H9 (cell line): ENCODE results near the gene AZGP1. TPM values are rescaled to one million over a fixed set of nuclear protein-coding genes. Genes with fewer than 3 reads are reported as not detected.

Experiments used
- DNase-seq: peaks from one replicate; pipeline ENCODE4 v3.0.0-alpha.2; 2017
- H2AFZ ChIP-seq: one replicate; pipeline ENCODE4 v1.6.1; 2013; ENCODE audit warnings: mild to moderate bottlenecking, low read length, control low read depth, moderate library complexity
- H2AK5ac ChIP-seq: 2 replicates; pipeline ENCODE4 v1.6.1; 2013; ENCODE audit warnings: low read length, control low read depth, mixed read lengths; ENCODE audit not compliant: insufficient read length
- H2BK120ac ChIP-seq: one replicate; pipeline ENCODE4 v1.6.1; 2013; ENCODE audit warnings: low read depth, mild to moderate bottlenecking, low read length, control low read depth, inconsistent platforms; ENCODE audit not compliant: poor library complexity, severe bottlenecking
- H2BK12ac ChIP-seq: 2 replicates; pipeline ENCODE4 v1.6.1; 2013; ENCODE audit warnings: low read length, control low read depth, mixed read lengths, low read depth; ENCODE audit not compliant: insufficient read length
- H2BK15ac ChIP-seq: 2 replicates; pipeline ENCODE4 v1.6.1; 2013; ENCODE audit warnings: low read depth, low read length, control low read depth
- H2BK20ac ChIP-seq: one replicate; pipeline ENCODE4 v1.6.1; 2013; ENCODE audit warnings: low read depth, mild to moderate bottlenecking, low read length, control low read depth, inconsistent platforms; ENCODE audit not compliant: poor library complexity, severe bottlenecking
- H2BK5ac ChIP-seq: 2 replicates; pipeline ENCODE4 v1.6.1; 2013; ENCODE audit warnings: low read length, control low read depth, mixed read lengths; ENCODE audit not compliant: insufficient read length
- H3K14ac ChIP-seq: 2 replicates; pipeline ENCODE4 v1.6.1; 2013; ENCODE audit warnings: low read length, control low read depth; ENCODE audit not compliant: insufficient read depth
- H3K18ac ChIP-seq: 2 replicates; pipeline ENCODE4 v1.6.1; 2013; ENCODE audit warnings: low read depth, mild to moderate bottlenecking, mixed read lengths, low read length, control low read depth; ENCODE audit not compliant: insufficient read length
- H3K23ac ChIP-seq: 2 replicates; pipeline ENCODE4 v1.6.1; 2013; ENCODE audit warnings: low read length, control low read depth, mixed read lengths, low read depth; ENCODE audit not compliant: insufficient read length
- H3K23me2 ChIP-seq: 2 replicates; pipeline ENCODE4 v1.6.1; 2013; ENCODE audit warnings: low read depth, mild to moderate bottlenecking, mixed read lengths, low read length, control low read depth; ENCODE audit not compliant: insufficient read length, poor library complexity, severe bottlenecking
- H3K27ac ChIP-seq: 2 replicates; pipeline ENCODE4 v1.5.1; 2013; ENCODE audit warnings: low read length, control low read depth, mixed read lengths, low read depth; ENCODE audit not compliant: insufficient read length
- H3K27me3 ChIP-seq: 2 replicates; pipeline ENCODE4 v1.6.1; 2013; ENCODE audit warnings: low read length, control low read depth, inconsistent platforms; ENCODE audit not compliant: insufficient read depth
- H3K4ac ChIP-seq: 2 replicates; pipeline ENCODE4 v1.6.1; 2013; ENCODE audit warnings: low read depth, mild to moderate bottlenecking, control low read depth, inconsistent platforms, low read length, moderate library complexity
- H3K4me1 ChIP-seq: 2 replicates; pipeline ENCODE4 v1.6.1; 2013; ENCODE audit warnings: low read length, control low read depth, inconsistent platforms; ENCODE audit not compliant: insufficient read depth
- H3K4me2 ChIP-seq: 2 replicates; pipeline ENCODE4 v1.6.1; 2013; ENCODE audit warnings: low read length, control low read depth, mixed read lengths; ENCODE audit not compliant: insufficient read length, insufficient read depth
- H3K56ac ChIP-seq: 2 replicates; pipeline ENCODE4 v1.6.1; 2013; ENCODE audit warnings: low read depth, mild to moderate bottlenecking, mixed read lengths, low read length, control low read depth; ENCODE audit not compliant: insufficient read length
- H3K79me1 ChIP-seq: 2 replicates; pipeline ENCODE4 v1.6.1; 2013; ENCODE audit warnings: low read depth, mild to moderate bottlenecking, moderate library complexity, low read length, control low read depth, inconsistent platforms; ENCODE audit not compliant: insufficient read depth, poor library complexity, severe bottlenecking
- H3K79me2 ChIP-seq: 2 replicates; pipeline ENCODE4 v1.6.1; 2013; ENCODE audit warnings: low read length, control low read depth, inconsistent platforms; ENCODE audit not compliant: insufficient read depth
- H3K9ac ChIP-seq: 2 replicates; pipeline ENCODE4 v1.6.1; 2013; ENCODE audit warnings: low read length, control low read depth, mixed read lengths; ENCODE audit not compliant: insufficient read length; ENCODE audit errors: extremely low read depth
- H3K9me3 ChIP-seq: one replicate; pipeline ENCODE4 v1.6.1; 2013; ENCODE audit warnings: low read depth, low read length, inconsistent platforms; ENCODE audit not compliant: control insufficient read depth
- H3T11ph ChIP-seq: one replicate; pipeline ENCODE4 v1.6.1; 2013; ENCODE audit warnings: mild to moderate bottlenecking, low read length, control low read depth, inconsistent platforms
- H4K20me1 ChIP-seq: one replicate; pipeline ENCODE4 v1.6.1; 2013; ENCODE audit not compliant: control insufficient read depth, insufficient read length, insufficient read depth
- H4K5ac ChIP-seq: 2 replicates; pipeline ENCODE4 v1.6.1; 2013; ENCODE audit warnings: low read depth, mild to moderate bottlenecking, mixed read lengths, low read length, control low read depth; ENCODE audit not compliant: insufficient read length
- H4K8ac ChIP-seq: replicated peaks from 2 replicates; pipeline ENCODE4 v1.6.1; 2013; ENCODE audit warnings: low read length, control low read depth, mixed read lengths, low read depth; ENCODE audit not compliant: insufficient read length
- H4K91ac ChIP-seq: 2 replicates; pipeline ENCODE4 v1.6.1; 2013; ENCODE audit warnings: low read depth, mild to moderate bottlenecking, moderate library complexity, mixed read lengths, low read length, control low read depth; ENCODE audit not compliant: insufficient read length
- H3K27ac Mint-ChIP-seq, 3 experiments: 2 replicates in 2 of 3; 3 replicates in 1 of 3; pipeline ENCODE4 v1.8.0; 2020 to 2021; ENCODE audit warnings: mixed read lengths in 3 of 3, mild to moderate bottlenecking in 1 of 3, moderate library complexity in 1 of 3
- H3K27me3 Mint-ChIP-seq: 2 replicates; pipeline ENCODE4 v1.8.0; 2021; ENCODE audit warnings: low read depth, mild to moderate bottlenecking, moderate library complexity, mixed read lengths
- H3K36me3 Mint-ChIP-seq, 3 experiments: 2 replicates in 2 of 3; 3 replicates in 1 of 3; pipeline ENCODE4 v1.8.0; 2020 to 2021; ENCODE audit warnings: low read depth in 3 of 3, mixed read lengths in 3 of 3; ENCODE audit not compliant: insufficient read depth in 1 of 3
- H3K4me1 Mint-ChIP-seq, 2 experiments: 2 replicates each; pipeline ENCODE4 v1.8.0; 2020; ENCODE audit warnings: mixed read lengths in 2 of 2
- H3K4me3 Mint-ChIP-seq, 2 experiments: 2 replicates in 1 of 2; 3 replicates in 1 of 2; pipeline ENCODE4 v1.8.0; 2020 to 2021; ENCODE audit warnings: mild to moderate bottlenecking in 2 of 2, mixed read lengths in 2 of 2, moderate library complexity in 1 of 2
- H3K9me3 Mint-ChIP-seq, 2 experiments: 2 replicates in 1 of 2; 3 replicates in 1 of 2; pipeline ENCODE4 v1.8.0; 2020; ENCODE audit warnings: mild to moderate bottlenecking in 2 of 2, mixed read lengths in 2 of 2, moderate library complexity in 1 of 2
- WGBS: extraction: QIAGEN DNeasy Blood & Tissue Kit; methylation state at CpG from one replicate; pipeline ENCODE4 v1.1.7; 2013; ENCODE audit warnings: missing lambda C conversion rate, low lambda C conversion rate, mixed read lengths; ENCODE audit not compliant: insufficient read length; ENCODE audit errors: extremely low coverage; 5-methylcytosine and 5-hydroxymethylcytosine counted together
- total RNA-seq: library from RNA; stranded (reverse); gene quantifications from 2 replicates; pipeline ENCODE4 v1.2.1, GENCODE V29; 2021
- TF ChIP-seq, protein P1 (sequence below): fragments of 200-600 bp; sonication (generic); conservative IDR thresholded peaks from 3 replicates; pipeline ENCODE4 v1.8.0; 2021; ENCODE audit warnings: antibody characterized with exemption, mild to moderate bottlenecking

The AZGP1 gene
- total RNA-seq, 1 experiment from 2014 or later = not detected

DNA sequence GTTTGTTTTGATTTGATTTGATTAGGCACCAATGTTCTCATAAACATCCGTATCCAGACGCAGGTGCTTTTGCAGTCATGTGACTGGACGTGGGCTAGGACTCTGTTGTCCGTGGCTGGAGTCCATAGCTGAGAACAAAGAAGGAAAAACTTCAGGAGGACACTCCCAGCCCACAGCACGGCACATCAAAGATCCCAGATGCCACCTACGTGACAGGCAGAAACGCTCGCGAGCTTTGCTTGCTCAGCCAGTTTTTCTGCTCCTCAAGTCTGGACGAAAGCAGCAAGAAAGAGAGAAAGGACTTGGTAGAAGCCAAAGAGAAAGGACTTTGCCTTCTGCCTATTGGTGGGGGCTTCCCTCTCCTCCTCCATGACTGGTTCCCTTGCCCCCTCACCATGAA lies 32.7 kb upstream of the AZGP1 start:
- no peak overlapping the region for H3T11ph ChIP-seq
- no peak overlapping the region for H4K5ac ChIP-seq
- H2AFZ ChIP-seq = no peak overlapping the region
- no peak overlapping the region for H2BK15ac ChIP-seq
- WGBS = no CpG with 5 or more reads among the region's 10 CpGs
- no peaks in the 10 kb centered on the region for H3K4me1 ChIP-seq
- no peak overlapping the region for H3K56ac ChIP-seq
- no peaks in the 10 kb centered on the region for H3K79me2 ChIP-seq
- H3K4me3 Mint-ChIP-seq = no peak overlapping the region
- no peak overlapping the region for H3K23ac ChIP-seq
- no peak for DNase-seq
- H3K36me3 Mint-ChIP-seq = no peaks in the 10 kb centered on the region
- no peak overlapping the region for H3K27ac ChIP-seq
- H2BK12ac ChIP-seq = no peak overlapping the region
- peaks cover 11% of the 10 kb centered on the region for H3K27me3 Mint-ChIP-seq
- no peak overlapping the region for H2AK5ac ChIP-seq
- no peaks in the 10 kb centered on the region for H4K20me1 ChIP-seq
- H4K91ac ChIP-seq = no peak overlapping the region
- H2BK20ac ChIP-seq = no peak overlapping the region
- no peak overlapping the region for H4K8ac ChIP-seq
- H3K4me1 Mint-ChIP-seq = peaks cover 4 to 14% of the 10 kb centered on the region in 2 experiments
- no peak overlapping the region for H3K18ac ChIP-seq
- H3K14ac ChIP-seq = no peak overlapping the region
- H2BK5ac ChIP-seq = no peak overlapping the region
- TF ChIP-seq, protein P1, sequence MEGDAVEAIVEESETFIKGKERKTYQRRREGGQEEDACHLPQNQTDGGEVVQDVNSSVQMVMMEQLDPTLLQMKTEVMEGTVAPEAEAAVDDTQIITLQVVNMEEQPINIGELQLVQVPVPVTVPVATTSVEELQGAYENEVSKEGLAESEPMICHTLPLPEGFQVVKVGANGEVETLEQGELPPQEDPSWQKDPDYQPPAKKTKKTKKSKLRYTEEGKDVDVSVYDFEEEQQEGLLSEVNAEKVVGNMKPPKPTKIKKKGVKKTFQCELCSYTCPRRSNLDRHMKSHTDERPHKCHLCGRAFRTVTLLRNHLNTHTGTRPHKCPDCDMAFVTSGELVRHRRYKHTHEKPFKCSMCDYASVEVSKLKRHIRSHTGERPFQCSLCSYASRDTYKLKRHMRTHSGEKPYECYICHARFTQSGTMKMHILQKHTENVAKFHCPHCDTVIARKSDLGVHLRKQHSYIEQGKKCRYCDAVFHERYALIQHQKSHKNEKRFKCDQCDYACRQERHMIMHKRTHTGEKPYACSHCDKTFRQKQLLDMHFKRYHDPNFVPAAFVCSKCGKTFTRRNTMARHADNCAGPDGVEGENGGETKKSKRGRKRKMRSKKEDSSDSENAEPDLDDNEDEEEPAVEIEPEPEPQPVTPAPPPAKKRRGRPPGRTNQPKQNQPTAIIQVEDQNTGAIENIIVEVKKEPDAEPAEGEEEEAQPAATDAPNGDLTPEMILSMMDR = no peak
- H3K9me3 ChIP-seq = no peaks in the 10 kb centered on the region
- no peaks in the 10 kb centered on the region for H3K79me1 ChIP-seq
- no peak overlapping the region for H2BK120ac ChIP-seq
- no peaks in the 10 kb centered on the region for H3K23me2 ChIP-seq
- H3K4me2 ChIP-seq = no peak overlapping the region
- no peaks in the 10 kb centered on the region for H3K9me3 Mint-ChIP-seq
- peak overlapping the region in 1 of 3 experiments; percentile 62; a peak in 1 of 7 replicates for H3K27ac Mint-ChIP-seq
- H3K27me3 ChIP-seq = no peaks in the 10 kb centered on the region
- H3K4ac ChIP-seq = no peak overlapping the region
- no peak overlapping the region for H3K9ac ChIP-seq
